NCI-H2171 (cell line): ENCODE results near the gene S100A8.

Experiments used
- DNase-seq: peaks from one replicate; lab custom pipeline; 2025; lab: John Stamatoyannopoulos, UW

S100A8 gene

GRCh38 chr1:153362187-153362775 is 28.6 kb downstream of the S100A8 start:
- DNase-seq: peak; percentile 46

GRCh38 chr1:153361480-153362109 is 29.3 kb downstream of the S100A8 start:
- DNase-seq: no peak

GRCh38 chr1:153360592-153361479 is 30.0 kb downstream of the S100A8 start:
- DNase-seq: no peak

- no peak for DNase-seq
Observed at GRCh38 chr1:153360190-153360589, 30.7 kb downstream of the S100A8 start.

- no peak for DNase-seq
Observed at GRCh38 chr1:153359241-153359640, 31.6 kb downstream of the S100A8 start.

- no peak for DNase-seq
Observed at GRCh38 chr1:153358691-153358975, 32.2 kb downstream of the S100A8 start.

GRCh38 chr1:153357853-153358690 is 32.8 kb downstream of the S100A8 start, which contains the start of gene S100A9:
S100A9 (plus strand) TSS chr1:153357854; CDS start chr1:153358284, 430 bp downstream.
- DNase-seq: no peak

- no peak for DNase-seq
Observed at GRCh38 chr1:153357076-153357852, 33.6 kb downstream of the S100A8 start.

GRCh38 chr1:153356392-153357075 is 34.3 kb downstream of the S100A8 start:
- no peak for DNase-seq

- DNase-seq: peak; percentile 73
Observed at GRCh38 chr1:153355445-153356071, 35.3 kb downstream of the S100A8 start.

GRCh38 chr1:153354515-153355193 is 36.2 kb downstream of the S100A8 start:
- DNase-seq: no peak

- DNase-seq: peak; percentile 13
Observed at GRCh38 chr1:153353226-153353947, 37.5 kb downstream of the S100A8 start.

- peak; percentile 64 for DNase-seq
Observed at GRCh38 chr1:153352523-153352922, 38.4 kb downstream of the S100A8 start.

GRCh38 chr1:153350321-153350957 is 40.4 kb downstream of the S100A8 start:
- DNase-seq: no peak

GRCh38 chr1:153349363-153350320 is 41.2 kb downstream of the S100A8 start:
- DNase-seq: no peak

- no peak for DNase-seq
Observed at GRCh38 chr1:153348511-153349362, 42.1 kb downstream of the S100A8 start, which contains the start of gene PGLYRP4. PGLYRP4 (minus strand) TSS chr1:153348841; CDS start chr1:153347932, 909 bp downstream.
